Kidney epithelial cell (primary cell): ENCODE results near the gene ST3GAL2. TPM values are rescaled to one million over a fixed set of nuclear protein-coding genes. Genes with fewer than 3 reads are reported as not detected.

ENCODE experiments used
- DNase-seq: peaks from one replicate; pipeline ENCODE4 v3.0.0-alpha.2; 2010; ENCODE audit warnings: low read depth
- H3K27me3 ChIP-seq: 2 replicates; pipeline ENCODE4 v1.6.0; 2011; ENCODE audit warnings: low read length; ENCODE audit not compliant: control insufficient read depth, insufficient read depth
- H3K36me3 ChIP-seq: 2 replicates; pipeline ENCODE4 v1.5.1; 2011; ENCODE audit warnings: low read length; ENCODE audit not compliant: control insufficient read depth, insufficient read depth
- H3K4me3 ChIP-seq: 2 replicates; pipeline ENCODE4 v1.5.1; 2011; ENCODE audit warnings: low read depth, mild to moderate bottlenecking, control low read depth, low read length
- total RNA-seq: library from RNA; depleted of rRNA; stranded (reverse); fragments of >200 nt; gene quantifications from 2 replicates; pipeline ENCODE4 v1.2.3, GENCODE V29; 2015
- TF ChIP-seq, protein P1 (sequence below): IDR thresholded peaks from 2 replicates; pipeline ENCODE4 v1.5.1; 2011; ENCODE audit warnings: mild to moderate bottlenecking, moderate library complexity, low read length, control low read depth, inconsistent platforms; ENCODE audit not compliant: insufficient read depth, poor library complexity, severe bottlenecking

The ST3GAL2 gene
- total RNA-seq, 1 donor from 2014 or later: 22.6 TPM

DNA sequence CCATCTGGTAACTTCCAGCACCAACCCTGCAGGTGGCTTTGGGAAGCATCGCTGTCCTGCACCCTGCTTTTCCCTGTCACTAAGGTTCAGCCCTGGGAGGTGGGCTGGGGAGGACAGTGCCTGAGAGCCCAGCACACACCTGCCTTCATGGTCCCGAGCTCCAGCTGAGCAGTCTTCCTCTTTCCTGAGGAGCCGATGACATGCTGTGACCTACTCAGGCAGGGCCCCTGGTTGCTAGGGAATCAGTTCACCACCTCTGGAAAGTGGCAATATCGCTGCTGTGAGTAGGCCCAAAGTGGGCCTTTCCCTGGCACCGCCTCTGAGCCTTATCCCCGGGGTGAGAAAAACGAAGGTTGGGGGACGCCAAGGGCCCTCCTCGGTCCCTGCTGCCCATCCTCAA is 17.9 kb downstream of the ST3GAL2 start:
- DNase-seq: no peak
- H3K36me3 ChIP-seq: peaks cover 2% of the 10 kb centered on the region
- TF ChIP-seq, protein P1, sequence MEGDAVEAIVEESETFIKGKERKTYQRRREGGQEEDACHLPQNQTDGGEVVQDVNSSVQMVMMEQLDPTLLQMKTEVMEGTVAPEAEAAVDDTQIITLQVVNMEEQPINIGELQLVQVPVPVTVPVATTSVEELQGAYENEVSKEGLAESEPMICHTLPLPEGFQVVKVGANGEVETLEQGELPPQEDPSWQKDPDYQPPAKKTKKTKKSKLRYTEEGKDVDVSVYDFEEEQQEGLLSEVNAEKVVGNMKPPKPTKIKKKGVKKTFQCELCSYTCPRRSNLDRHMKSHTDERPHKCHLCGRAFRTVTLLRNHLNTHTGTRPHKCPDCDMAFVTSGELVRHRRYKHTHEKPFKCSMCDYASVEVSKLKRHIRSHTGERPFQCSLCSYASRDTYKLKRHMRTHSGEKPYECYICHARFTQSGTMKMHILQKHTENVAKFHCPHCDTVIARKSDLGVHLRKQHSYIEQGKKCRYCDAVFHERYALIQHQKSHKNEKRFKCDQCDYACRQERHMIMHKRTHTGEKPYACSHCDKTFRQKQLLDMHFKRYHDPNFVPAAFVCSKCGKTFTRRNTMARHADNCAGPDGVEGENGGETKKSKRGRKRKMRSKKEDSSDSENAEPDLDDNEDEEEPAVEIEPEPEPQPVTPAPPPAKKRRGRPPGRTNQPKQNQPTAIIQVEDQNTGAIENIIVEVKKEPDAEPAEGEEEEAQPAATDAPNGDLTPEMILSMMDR: no peak
- no peak overlapping the region for H3K4me3 ChIP-seq
- no peaks in the 10 kb centered on the region for H3K27me3 ChIP-seq

DNA sequence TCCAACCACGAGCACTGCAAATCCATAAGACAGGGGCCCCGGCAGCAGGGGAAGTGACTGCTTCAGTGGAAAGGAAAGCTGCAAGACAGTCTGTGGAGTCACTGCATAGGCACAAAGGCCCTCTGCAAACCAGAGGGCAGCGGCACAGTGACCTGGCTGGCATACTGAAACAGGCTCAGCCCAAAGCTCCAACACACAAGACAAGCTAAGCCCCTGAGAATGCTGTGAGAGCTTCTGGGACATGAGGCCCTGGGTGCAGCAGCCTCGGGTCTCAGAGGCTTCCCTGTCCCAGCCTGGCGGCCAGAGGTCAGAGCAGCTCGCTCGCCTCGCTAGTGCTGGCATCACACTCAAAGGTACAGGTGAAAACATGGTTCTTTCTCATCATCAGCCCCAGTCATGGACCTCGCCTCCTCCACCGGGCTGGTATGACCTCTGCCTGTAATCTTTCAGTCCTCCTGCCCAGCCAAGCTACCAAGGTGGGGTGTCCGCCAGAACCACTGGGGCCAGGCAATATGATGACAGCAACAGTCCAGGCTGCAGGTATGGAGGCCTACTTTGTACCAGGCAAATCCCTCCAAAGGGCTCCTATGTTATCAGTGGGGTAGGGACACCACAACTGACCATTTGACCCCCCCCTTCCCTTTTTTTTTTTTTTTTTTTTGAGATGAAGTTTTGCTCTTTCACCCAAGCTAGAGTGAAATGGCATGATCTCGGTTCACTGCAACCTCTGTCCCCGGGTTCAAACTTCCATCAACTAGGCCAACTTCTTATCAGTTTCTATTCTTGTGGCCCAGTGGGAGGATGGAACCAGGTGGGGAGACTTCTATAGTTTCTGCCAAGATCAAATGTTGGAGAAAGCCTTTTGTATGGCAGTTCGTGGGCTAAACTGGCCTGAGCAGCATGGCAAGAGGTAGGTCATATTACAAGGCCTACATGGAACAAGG is 19.2 kb downstream of the ST3GAL2 start:
- no peak for DNase-seq
- Histone ChIP-seq H3K36me3 (peaks cover 2% of the 10 kb centered on the region), H3K4me3 (no peak overlapping the region), H3K27me3 (no peaks in the 10 kb centered on the region)
- TF ChIP-seq, protein P1: no peak

DNA sequence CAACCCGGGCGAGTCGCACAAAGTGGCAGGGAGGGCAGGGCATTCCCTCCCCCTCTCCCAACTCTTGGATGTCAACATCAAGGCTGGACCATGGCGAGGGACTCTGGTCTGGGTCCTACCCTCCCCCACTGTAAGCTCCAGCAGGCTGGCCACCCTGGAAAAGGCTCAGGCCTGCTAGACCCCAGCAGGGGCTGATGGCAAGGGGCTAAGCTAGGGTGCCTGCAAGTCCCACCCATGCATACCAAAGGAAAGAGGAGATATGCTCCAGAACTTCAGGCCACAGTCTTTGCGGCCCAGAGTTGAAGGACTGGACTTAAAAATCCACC is 19.9 kb downstream of the ST3GAL2 start:
- DNase-seq: no peak
- Histone ChIP-seq H3K4me3 (no peak overlapping the region), H3K36me3 (peaks cover 2% of the 10 kb centered on the region), H3K27me3 (no peaks in the 10 kb centered on the region)
- TF ChIP-seq, protein P1: no peak

DNA sequence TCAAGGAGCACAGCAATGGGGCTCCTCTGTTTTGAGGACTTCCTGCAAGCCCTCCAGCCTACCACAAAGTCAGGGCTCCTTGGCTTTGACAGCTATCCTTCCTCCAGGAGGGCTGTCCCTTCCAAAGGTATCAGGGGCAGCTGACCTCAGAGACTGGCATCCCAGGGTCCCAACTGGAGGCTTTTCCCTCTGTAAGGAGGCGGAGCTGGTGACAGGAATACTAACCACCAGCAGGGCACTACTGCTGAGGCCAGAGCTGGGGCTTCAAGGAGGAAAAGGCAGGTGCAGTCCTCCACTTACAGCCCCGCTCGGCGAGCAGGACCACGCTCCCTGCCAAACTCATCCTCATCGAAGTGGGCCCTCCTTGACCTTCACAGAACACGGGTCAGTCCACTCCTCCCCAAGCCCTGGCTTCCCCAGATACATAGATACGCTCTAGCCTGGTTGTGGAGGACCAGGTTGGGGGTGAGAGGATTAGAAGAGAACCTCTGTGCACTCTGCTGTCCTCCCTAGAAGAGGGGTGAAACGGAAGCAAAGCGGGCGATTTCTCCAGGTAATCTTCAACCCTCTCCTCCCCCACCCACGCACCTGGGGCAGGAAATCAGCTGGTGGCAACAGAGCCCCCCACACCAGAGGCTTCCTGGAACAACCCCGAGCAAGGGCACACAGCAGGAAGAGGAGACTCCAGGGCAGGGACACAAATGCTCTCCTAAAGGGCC is 20.5 kb downstream of the ST3GAL2 start:
- H3K4me3 ChIP-seq: no peak overlapping the region
- H3K36me3 ChIP-seq: peaks cover 2% of the 10 kb centered on the region
- H3K27me3 ChIP-seq: no peaks in the 10 kb centered on the region
- TF ChIP-seq, protein P1: no peak
- no peak for DNase-seq

DNA sequence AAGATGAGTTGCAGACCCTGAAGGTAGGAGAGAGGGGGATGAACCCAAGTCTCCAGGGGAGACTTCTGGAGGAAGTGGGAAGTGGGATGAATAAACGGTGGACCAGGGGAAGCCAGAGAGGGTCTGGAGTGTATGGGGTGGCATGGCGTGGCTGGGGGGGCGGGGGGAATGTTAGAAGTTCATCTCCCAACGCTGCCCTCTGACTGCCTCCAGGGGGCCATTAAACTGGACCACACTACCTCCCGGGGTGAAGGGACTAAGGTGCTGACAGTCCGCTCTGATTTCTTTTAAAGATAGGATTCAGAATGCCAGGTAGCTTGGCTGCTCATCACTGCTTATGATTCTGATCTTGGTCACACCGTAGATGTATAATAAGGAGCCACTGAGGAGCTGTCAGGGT is 21.2 kb downstream of the ST3GAL2 start:
- Histone ChIP-seq H3K27me3 (no peaks in the 10 kb centered on the region), H3K36me3 (peaks cover 2% of the 10 kb centered on the region), H3K4me3 (no peak overlapping the region)
- no peak for DNase-seq
- TF ChIP-seq, protein P1: no peak
